Measurements from ENCODE around the gene BGN.

Gene BGN

GRCh38 chrX:153481043-153481442 is 13.7 kb upstream of the BGN start:
- DNase-seq (ENCODE audit: low spot score) = no peak

- DNase-seq (ENCODE audit: low spot score) = no peak
Measured at GRCh38 chrX:153482376-153483015, 12.3 kb upstream of the BGN start.

GRCh38 chrX:153485396-153486080 is 9.2 kb upstream of the BGN start:
- no peak for DNase-seq (ENCODE audit: low spot score)

DNA sequence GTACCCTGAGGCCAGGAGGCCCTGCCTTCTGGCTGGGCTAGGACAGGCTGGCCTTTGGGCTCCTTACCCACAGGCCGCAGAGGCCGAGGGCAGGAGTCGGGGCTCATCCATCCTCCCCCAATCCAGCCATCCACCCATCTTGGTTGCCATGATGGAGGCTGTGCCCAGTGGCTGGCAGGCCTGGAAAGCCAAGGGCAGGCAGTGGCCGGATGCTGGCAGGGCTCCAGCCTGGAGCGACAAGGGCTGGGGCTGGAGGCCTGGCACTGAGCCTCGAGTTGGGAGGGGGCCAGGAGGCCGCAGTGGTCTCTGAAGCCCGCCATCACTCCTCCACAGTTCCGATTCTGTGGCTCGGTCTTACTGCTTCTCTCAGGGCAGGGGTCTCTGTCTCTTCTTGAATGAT is 8.6 kb upstream of the BGN start:
- no peak for DNase-seq (ENCODE audit: low spot score)

- DNase-seq (ENCODE audit: low spot score) = no peak
Measured at GRCh38 chrX:153487590-153488071, 7.1 kb upstream of the BGN start.

DNA sequence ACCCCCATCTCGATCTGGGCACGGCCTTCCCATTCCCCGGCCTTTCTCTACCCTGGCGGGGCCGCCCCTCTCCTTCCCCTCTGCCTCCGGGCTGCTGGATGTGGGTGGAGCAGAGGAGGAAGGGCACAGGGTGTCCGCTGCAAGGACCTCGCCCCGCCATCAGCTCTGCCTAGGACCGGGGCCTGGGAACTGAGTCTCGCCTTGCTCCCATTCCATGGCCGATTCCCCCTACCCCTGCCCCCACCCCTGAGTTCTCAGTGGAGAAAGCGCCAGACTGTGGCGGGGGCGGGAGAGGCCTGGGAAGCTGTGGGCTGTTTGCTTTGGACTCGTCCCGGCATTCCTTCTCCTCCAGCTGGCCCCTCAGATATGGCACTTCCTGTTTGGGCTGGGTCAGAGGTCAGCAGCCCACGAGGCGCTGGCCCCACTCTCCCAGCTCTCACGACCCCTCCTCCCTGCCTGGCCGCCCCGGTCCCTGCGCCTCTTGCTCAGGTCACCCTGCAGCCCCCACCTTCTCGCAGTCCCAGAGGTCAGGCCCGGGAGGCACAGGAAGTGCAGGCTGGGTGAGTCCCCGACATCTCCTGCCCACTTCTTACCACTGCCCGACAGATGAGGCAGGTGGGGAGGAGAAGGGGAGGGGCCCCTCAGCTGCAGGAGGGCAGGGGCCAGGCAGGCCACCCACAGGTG is 6.4 kb upstream of the BGN start:
- no peak for DNase-seq (ENCODE audit: low spot score)

DNA sequence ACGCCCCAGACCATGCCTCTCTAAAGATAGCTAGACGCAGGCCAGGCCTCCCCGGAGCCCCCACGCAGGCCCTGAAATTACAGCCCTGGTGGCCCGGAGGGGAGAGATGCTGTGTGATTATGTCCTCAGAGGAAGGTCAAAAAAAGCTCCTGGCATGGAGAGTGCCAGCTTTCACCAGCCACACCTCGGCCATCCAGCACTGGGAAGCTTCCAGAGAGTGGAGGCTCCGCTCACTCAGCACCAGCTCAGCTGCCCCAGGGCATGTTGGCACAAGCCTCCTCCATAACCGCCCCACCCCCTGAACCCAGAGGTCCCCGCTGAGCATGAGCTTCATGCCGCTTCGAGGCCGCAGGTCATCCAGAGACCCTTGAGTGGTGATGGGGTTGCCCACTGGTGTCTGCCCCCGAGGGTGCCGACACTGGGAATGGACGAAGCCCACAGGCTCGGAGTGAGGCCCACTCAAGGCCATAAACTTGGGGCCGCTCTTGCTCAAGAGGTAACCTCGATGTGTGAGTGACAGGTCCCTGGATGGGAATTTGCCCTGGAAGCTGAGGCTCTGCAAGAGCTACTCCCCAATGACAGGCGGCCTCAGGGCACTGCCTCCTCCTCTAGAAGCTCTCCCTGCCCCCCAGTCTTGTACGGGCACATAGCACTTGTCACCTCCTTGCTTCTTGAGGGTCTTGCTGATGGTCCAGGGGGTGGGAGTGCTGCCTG is 4.4 kb upstream of the BGN start:
- DNase-seq (ENCODE audit: low spot score) = no peak

GRCh38 chrX:153491351-153491914 is 3.3 kb upstream of the BGN start:
- no peak for DNase-seq (ENCODE audit: low spot score)

- DNase-seq (ENCODE audit: low spot score) = no peak
Measured at GRCh38 chrX:153491918-153492317, 2.9 kb upstream of the BGN start.

DNA sequence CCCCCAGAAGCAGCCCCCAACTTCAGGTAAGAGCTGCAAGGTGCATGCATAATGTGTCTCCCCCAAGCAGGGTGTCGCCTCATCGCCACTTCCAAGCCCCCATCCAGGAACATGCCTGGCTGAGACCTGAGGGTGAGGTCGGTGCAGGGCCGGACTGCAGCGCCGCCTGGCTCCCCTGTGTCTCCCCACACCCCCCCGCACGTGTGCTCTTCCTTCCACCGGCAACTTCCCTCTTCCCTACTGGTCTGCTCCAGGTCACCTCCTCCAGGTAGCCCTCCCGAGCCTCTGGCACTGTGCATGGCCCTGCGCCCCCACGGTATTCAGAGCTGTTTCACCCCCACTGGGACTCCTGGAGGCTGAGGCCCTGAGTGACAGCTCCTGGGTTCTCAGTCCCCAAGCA is 2.2 kb upstream of the BGN start:
- DNase-seq (ENCODE audit: low spot score) = no peak

- DNase-seq (ENCODE audit: low spot score) = no peak
Measured at GRCh38 chrX:153493085-153493484, 1.7 kb upstream of the BGN start.

DNA sequence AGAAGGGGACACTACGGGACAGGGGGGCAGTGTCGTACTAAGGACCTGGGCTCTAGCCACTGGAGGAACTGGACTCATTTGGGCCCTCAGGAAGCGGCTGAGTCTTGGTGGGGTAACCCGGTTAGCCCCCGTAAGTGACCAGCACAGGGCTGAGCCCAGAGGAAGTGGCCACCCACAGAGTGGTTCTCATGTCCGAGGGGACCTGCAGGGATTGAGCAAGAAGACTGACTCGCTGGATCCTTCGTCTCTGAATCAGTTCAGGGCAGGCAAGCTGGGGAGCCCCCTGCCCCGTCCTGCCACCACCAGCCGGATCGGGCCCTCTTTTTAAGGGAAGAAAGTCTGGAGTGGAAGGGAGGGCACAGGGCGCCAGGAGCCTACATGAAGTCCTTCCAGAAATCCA is 719 bp upstream of the BGN start:
- no peak for DNase-seq (ENCODE audit: low spot score)

GRCh38 chrX:153495362-153495751 is 577 bp downstream of the BGN start:
- no peak for DNase-seq (ENCODE audit: low spot score)

- no peak for DNase-seq (ENCODE audit: low spot score)
Measured at GRCh38 chrX:153495903-153496589, 1.3 kb downstream of the BGN start.

DNA sequence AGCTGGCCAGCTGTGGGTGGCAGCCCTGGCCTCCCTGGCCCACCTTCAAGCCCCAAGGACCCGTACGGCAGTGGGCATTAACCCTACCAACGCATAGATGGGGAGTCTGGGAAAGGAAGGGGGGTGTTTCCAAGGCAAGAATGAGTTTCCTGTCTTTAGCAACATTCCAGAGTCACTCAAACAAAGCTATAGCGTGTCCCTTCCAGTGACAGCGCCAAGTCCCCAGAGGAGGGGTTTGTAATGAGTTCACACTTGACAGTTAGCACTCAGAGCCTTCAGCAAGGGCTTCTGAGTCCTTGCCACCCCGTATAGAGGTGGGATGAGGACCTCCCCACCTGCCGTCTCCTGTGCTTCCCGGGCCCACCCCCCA is 1.8 kb downstream of the BGN start:
- DNase-seq (ENCODE audit: low spot score) = no peak

DNA sequence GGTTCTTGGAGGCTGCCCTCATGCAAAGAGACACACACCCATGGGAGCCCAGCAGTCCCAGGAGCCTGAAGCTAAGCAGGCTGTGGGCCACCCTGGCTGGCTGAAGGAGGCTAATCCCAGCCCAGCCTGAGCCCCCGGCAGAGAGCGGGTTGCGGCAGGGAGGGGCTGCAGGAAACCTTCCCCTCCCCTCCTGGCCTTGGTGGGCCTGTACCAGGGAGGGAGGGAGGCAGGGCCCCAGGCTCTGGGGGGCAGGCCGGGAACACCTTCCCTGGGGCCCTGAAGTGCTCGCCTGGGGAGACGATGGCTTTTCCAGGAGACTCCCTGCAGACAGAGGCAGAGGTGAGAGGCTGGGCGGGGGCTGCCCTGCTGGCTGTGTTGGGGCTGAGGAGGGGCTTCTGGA is 3.7 kb downstream of the BGN start:
- no peak for DNase-seq (ENCODE audit: low spot score)

DNA sequence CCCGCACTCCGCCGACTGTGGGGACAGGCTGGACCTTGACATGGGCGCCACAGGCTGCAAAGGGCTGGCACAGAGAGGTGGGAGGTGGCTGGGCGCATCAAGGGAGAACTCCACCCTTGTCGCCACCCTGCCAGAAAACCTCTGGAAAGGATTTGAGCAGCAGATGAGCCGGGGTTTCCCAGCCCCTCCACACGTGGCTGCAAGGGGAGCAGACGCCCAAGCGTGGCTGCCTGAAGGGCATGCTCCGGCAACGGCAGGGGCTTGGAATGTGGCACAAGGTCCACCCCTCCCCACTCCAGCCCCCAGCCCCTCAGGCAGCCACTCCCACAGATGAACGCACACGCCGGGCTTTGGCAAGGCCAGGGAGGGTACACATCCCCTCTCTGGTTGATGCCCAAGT is 4.6 kb downstream of the BGN start:
- DNase-seq (ENCODE audit: low spot score) = no peak

- no peak for DNase-seq (ENCODE audit: low spot score)
Measured at GRCh38 chrX:153499876-153500275, 5.1 kb downstream of the BGN start.

DNA sequence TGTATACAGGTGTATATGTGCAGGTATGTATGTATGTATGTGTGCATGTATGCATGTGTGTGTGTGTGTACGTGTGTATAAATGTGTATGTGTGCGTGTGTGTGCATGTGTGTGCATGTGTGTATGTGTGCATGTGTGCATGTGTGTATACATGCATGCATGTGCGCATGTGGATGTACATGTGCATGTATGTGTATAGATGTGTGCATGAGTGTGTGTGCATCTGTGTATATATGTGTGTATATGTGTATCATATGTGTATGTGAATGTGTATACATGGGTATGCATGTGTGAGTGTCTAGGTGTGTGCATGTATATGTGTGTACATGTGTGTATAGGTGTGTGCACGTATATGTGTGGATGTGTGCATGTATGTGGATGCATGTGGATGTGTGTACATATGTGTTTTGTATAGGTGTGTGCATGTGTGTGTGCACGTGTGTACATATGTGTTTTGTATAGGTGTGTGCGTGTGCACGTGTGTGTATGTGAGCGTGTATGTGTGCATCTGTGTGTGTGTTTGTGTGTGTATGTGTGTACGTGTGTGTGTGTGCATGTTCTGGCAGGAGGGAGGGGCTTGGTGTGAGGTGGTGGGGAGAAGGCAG is 6.0 kb downstream of the BGN start:
- no peak for DNase-seq (ENCODE audit: low spot score)

GRCh38 chrX:153501530-153501929 is 6.8 kb downstream of the BGN start:
- DNase-seq (ENCODE audit: low spot score) = no peak

GRCh38 chrX:153502131-153502530 is 7.4 kb downstream of the BGN start:
- DNase-seq (ENCODE audit: low spot score) = no peak
